Parathyroid adenoma (tissue), 2 donors: ENCODE results near the gene PCGF2.

Source experiments
- H2AFZ ChIP-seq: fragments of 300-600 bp; sonication (generic); one replicate; pipeline ENCODE4 v1.7.0; 2017; ENCODE audit warnings: antibody characterized with exemption, mild to moderate bottlenecking
- H3K27ac ChIP-seq: fragments of 300-600 bp; sonication (generic); one replicate; pipeline ENCODE4 v1.7.0; 2017
- H3K27me3 ChIP-seq: fragments of 300-600 bp; sonication (generic); one replicate; pipeline ENCODE4 v1.7.0; 2017; ENCODE audit warnings: low read length; ENCODE audit not compliant: control insufficient read depth, insufficient read depth
- H3K36me3 ChIP-seq: fragments of 300-600 bp; sonication (generic); one replicate; pipeline ENCODE4 v1.7.0; 2017; ENCODE audit warnings: low read length; ENCODE audit not compliant: control insufficient read depth, insufficient read depth
- H3K4me1 ChIP-seq: fragments of 300-600 bp; sonication (generic); one replicate; pipeline ENCODE4 v1.7.0; 2017; ENCODE audit warnings: control low read depth
- H3K4me2 ChIP-seq: fragments of 300-600 bp; sonication (generic); one replicate; pipeline ENCODE4 v1.7.0; 2017; ENCODE audit warnings: low read length
- H3K4me3 ChIP-seq: fragments of 300-600 bp; sonication (generic); one replicate; pipeline ENCODE4 v1.7.0; 2017; ENCODE audit warnings: low read depth, low read length
- H3K79me2 ChIP-seq: fragments of 300-600 bp; sonication (generic); one replicate; pipeline ENCODE4 v1.7.0; 2017; ENCODE audit warnings: control low read depth
- H3K9ac ChIP-seq: fragments of 300-600 bp; sonication (generic); one replicate; pipeline ENCODE4 v1.7.0; 2017; ENCODE audit warnings: mild to moderate bottlenecking
- H3K9me3 ChIP-seq: fragments of 300-600 bp; sonication (generic); one replicate; pipeline ENCODE4 v1.7.0; 2017; ENCODE audit warnings: low read length; ENCODE audit not compliant: control insufficient read depth
- TF ChIP-seq, protein P1 (sequence below): fragments of 300-600 bp; sonication (generic); IDR thresholded peaks from one replicate; pipeline ENCODE4 v1.7.0; 2017; ENCODE audit warnings: antibody characterized with exemption, mild to moderate bottlenecking
- donor health status: primary hyperparathyroidism.

The PCGF2 gene

DNA sequence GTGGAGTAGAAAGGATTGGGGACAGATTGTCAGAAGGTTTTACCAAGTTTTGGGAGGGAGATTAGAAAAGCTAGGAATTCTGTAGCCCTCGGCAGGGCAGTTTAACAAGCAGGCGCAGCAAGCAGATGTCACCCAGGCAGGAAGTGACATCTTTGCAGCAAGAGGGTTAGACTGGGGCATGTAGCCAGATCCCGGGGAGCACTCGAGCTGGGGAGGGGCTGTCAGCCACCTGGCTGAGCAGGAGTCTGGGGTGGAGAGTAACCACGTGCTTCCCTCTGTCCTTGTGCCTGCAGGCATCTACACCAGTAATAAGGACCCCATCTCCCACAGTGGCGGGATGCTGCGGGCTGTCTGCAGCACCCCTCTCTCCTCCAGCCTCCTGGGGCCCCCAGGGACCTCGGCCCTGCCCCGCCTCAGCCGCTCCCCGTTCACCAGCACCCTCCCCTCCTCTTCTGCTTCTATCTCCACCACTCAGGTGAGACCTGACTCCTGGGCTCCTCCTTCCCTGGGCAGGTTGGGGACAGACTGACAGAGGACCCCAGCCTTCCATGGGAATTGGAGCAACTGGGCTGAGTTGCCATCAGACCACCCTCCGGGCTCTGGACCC lies 30.9 kb downstream of the PCGF2 start:
- no peak overlapping the region for H3K9ac ChIP-seq
- H3K9me3 ChIP-seq, result no peaks in the 10 kb centered on the region
- H3K4me1 ChIP-seq, result no peaks in the 10 kb centered on the region
- H3K27me3 ChIP-seq, result no peaks in the 10 kb centered on the region
- H3K36me3 ChIP-seq, result no peaks in the 10 kb centered on the region
- no peaks in the 10 kb centered on the region for H3K79me2 ChIP-seq
- H3K4me2 ChIP-seq, result no peak overlapping the region
- no peak overlapping the region for H3K27ac ChIP-seq
- no peak overlapping the region for H3K4me3 ChIP-seq
- TF ChIP-seq, protein P1, sequence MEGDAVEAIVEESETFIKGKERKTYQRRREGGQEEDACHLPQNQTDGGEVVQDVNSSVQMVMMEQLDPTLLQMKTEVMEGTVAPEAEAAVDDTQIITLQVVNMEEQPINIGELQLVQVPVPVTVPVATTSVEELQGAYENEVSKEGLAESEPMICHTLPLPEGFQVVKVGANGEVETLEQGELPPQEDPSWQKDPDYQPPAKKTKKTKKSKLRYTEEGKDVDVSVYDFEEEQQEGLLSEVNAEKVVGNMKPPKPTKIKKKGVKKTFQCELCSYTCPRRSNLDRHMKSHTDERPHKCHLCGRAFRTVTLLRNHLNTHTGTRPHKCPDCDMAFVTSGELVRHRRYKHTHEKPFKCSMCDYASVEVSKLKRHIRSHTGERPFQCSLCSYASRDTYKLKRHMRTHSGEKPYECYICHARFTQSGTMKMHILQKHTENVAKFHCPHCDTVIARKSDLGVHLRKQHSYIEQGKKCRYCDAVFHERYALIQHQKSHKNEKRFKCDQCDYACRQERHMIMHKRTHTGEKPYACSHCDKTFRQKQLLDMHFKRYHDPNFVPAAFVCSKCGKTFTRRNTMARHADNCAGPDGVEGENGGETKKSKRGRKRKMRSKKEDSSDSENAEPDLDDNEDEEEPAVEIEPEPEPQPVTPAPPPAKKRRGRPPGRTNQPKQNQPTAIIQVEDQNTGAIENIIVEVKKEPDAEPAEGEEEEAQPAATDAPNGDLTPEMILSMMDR, result no peak
- no peak overlapping the region for H2AFZ ChIP-seq

DNA sequence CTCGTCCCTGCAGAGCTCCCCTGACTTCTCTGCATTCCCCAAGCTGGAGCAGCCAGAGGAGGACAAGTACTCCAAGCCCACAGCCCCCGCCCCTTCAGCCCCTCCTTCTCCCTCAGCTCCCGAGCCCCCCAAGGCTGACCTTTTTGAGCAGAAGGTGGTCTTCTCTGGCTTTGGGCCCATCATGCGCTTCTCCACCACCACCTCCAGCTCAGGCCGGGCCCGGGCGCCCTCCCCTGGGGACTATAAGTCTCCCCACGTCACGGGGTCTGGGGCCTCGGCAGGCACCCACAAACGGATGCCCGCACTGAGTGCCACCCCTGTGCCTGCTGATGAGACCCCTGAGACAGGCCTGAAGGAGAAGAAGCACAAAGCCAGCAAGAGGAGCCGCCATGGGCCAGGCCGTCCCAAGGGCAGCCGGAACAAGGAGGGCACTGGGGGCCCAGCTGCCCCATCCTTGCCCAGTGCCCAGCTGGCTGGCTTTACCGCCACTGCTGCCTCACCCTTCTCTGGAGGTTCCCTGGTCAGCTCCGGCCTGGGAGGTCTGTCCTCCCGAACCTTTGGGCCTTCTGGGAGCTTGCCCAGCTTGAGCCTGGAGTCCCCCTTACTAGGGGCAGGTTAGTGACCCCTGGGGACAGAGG lies 31.6 kb downstream of the PCGF2 start:
- H3K36me3 ChIP-seq, result no peaks in the 10 kb centered on the region

DNA sequence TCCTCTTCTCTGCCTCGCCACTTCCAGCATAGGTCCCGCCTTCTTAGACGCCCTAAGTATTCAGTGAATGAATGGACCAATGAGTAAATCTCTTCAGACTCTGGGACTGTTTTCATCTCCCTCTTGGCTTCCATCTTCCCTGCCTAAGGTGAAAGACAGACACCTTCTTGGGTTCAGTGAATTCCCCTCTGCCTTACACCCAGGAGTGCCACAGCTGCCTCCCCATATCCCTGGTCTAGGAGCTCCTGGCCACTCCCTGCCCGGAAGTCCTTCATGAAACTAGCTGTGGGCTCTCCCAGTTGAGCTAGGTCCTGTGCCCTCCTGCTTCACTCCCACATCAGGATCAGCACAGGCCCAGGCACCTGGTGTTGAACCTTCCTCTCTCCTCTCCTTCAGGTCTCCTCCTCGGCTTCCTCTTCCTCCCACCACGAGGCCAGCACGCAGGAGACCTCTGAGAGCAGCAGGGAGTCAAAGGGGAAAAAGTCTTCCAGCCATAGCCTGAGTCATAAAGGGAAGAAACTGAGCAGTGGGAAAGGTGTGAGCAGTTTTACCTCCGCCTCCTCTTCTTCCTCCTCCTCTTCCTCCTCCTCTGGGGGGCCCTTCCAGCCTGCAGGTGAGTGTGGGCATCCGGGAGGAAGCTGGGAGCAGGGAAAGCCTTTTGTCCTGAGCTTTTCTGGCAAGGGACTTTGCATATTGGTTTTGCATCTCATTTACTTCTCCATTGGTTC lies 32.8 kb downstream of the PCGF2 start:
- Histone ChIP-seq H3K79me2 (no peaks in the 10 kb centered on the region), H3K27ac (no peak overlapping the region), H3K27me3 (no peaks in the 10 kb centered on the region), H3K4me1 (no peaks in the 10 kb centered on the region), H3K4me2 (no peak overlapping the region), H3K36me3 (no peaks in the 10 kb centered on the region), H3K9me3 (no peaks in the 10 kb centered on the region), H3K9ac (no peak overlapping the region), H2AFZ (no peak overlapping the region), H3K4me3 (no peak overlapping the region)
- TF ChIP-seq, protein P1, result no peak

More for the DNA sequence above, 31.6 kb downstream of the PCGF2 start:
- no peak overlapping the region for H3K27ac ChIP-seq
- no peak overlapping the region for H2AFZ ChIP-seq
- H3K4me2 ChIP-seq, result no peak overlapping the region
- H3K9me3 ChIP-seq, result no peaks in the 10 kb centered on the region
- no peaks in the 10 kb centered on the region for H3K4me1 ChIP-seq
- no peak overlapping the region for H3K4me3 ChIP-seq
- no peaks in the 10 kb centered on the region for H3K79me2 ChIP-seq
- TF ChIP-seq, protein P1, result no peak
- no peaks in the 10 kb centered on the region for H3K27me3 ChIP-seq
- no peak overlapping the region for H3K9ac ChIP-seq

DNA sequence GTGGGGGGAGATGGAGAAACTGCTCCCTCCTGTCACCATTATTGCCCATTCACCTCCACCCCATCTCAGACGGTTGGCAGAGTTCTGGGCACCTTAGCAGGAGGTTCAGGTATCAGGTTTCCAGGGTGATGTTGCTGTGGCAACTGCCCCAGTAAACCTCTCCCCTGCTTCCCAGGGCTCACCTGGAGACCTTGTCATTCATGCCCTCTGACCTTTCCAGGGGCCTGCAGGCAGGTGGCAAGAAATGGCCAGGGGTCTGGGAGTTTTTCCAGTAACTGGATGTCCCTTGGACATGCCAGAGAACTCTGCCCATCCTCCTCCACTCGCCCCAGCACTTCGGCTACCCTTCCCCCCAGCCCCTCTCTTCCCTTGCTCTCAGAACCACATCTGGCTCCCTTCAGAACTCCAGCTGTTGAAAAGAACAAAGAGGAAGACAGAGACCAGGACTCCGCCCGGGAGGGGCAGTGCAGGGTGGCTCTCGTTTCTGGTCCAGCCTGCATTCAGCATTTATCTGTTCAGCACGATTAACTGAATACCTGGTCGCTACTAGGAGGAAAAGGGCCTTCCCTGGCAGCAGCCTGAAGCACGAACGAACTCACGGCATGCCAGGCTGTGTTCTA lies 34.6 kb downstream of the PCGF2 start:
- TF ChIP-seq, protein P1, result no peak
- H3K9ac ChIP-seq, result no peak overlapping the region
- no peak overlapping the region for H3K27ac ChIP-seq
- no peak overlapping the region for H2AFZ ChIP-seq
- H3K36me3 ChIP-seq, result no peaks in the 10 kb centered on the region
- H3K9me3 ChIP-seq, result no peaks in the 10 kb centered on the region
- H3K27me3 ChIP-seq, result no peaks in the 10 kb centered on the region
- H3K4me2 ChIP-seq, result no peak overlapping the region
- H3K4me1 ChIP-seq, result no peaks in the 10 kb centered on the region
- H3K79me2 ChIP-seq, result no peaks in the 10 kb centered on the region
- H3K4me3 ChIP-seq, result no peak overlapping the region
